HG03439 (cell line): ENCODE data around the gene PPP2R5C.

Experiments
- ATAC-seq: cut with Tn5 transposase; IDR thresholded peaks from one replicate; pipeline ENCODE4 v1.9.1; 2021; ENCODE audit warnings: mild to moderate bottlenecking, moderate library complexity; ENCODE audit not compliant: unreplicated experiment

Gene PPP2R5C

GRCh38 chr14:101882141-101882935 is 120.8 kb downstream of the PPP2R5C start:
- ATAC-seq: no peak

DNA sequence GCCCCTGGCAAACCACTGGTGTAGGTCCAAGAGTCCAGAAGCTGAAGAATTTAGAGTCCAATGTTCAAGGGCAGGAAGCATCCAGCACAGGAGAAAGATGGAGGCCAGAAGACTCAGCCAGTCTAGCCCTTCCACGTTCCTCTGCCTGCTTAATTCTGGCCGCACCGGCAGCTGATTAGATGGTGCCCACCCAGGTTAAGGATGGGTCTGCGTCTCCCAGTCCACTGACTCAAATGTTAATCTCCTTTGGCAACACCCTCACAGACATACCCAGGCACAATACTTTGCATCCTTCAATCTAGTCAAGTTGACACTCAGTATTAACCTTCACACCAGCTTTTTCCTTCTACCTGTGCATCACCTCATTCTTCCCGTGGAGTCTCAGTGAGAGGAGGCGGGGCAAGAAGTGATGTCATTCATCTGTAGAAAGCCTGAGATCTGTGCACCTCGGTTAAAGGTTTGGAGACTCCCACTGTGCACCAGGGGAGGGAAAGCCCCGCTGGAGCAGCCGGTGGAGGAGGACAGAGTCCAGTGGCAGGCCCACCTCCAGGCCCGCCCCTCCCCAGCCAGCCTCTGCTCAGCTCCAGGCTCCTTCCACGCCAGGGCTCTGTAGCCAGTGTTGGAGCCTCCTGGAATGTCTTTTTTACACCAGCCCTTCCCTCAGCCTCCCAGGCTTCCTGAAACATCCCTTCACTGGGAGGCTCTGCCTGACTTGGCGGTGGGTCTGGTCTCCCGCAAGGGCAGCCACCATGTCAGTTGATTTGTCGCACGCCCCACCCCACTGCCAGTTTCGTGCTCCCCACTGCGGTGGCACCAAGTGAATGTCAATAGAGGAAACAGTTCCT is 122.8 kb downstream of the PPP2R5C start:
- ATAC-seq: no peak

DNA sequence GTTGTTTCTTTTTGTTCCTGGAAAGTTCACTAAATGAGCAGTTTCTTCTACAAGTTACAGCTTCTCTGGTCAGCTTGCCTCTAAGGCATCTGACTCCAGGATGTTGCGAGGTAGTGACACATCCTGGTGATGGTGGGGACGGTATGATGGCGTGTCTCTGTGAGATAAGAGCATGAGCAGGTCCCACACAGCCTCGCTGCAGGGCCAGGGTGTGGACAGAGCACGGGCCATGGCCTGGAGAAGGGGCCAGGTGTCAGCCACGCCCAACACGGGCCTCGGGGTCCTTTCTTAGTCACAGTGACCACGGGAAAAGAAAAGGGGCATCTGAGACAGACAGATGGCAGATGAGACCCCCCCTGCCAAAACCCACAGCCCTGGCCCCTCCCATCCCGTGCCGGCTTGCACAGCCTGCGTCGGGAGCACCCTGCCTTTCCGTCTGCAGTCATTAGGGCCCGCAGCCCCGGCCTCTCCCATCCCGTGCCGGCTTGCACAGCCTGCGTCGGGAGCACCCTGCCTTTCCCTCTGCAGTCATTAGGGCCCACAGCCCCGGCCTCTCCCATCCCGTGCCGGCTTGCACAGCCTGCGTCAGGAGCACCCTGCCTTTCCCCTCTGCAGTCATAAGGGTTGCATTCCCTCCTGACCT is 123.5 kb downstream of the PPP2R5C start:
- no peak for ATAC-seq

GRCh38 chr14:101887219-101887618 is 125.7 kb downstream of the PPP2R5C start:
- ATAC-seq: no peak

- no peak for ATAC-seq
Measured at GRCh38 chr14:101888182-101888581, 126.7 kb downstream of the PPP2R5C start.

DNA sequence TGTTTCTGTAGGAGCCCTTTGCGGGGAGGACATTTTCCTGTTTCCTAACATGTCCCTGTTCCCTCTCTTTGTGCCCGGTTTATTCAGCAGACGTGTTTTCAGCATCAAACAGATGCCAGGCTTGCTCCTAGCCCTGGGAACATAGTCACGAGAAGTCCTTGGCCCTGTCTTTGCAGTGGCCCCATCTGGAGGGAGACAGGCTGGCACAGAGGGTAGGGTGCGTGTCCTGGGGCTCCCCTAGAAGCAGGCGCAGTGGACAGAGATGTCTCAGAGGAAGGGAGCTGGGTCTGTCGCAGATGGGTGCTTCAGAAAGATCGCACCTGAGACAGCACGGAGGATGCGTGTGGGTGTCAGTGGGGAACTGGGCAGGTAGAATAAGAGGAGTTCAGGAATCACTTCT is 127.9 kb downstream of the PPP2R5C start:
- no peak for ATAC-seq

DNA sequence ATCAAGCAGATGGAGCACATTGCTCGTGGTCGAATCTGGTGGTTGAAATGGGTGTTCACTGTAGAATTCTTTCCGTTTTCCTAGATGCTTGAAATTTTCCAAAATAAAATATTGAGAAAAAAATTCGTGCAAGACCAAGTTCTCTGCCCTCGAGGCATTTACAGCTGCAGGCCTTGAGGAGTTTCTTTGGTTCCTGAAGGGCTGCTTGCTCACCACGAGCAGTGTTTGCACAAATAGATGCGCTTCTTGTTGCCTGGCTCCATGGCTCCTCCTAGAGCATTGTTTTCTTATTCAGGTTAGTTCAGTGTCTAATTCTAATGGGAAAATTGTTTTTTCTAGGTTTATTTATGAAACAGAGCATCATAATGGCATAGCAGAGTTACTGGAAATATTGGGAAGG is 128.4 kb downstream of the PPP2R5C start:
- ATAC-seq: no peak

DNA sequence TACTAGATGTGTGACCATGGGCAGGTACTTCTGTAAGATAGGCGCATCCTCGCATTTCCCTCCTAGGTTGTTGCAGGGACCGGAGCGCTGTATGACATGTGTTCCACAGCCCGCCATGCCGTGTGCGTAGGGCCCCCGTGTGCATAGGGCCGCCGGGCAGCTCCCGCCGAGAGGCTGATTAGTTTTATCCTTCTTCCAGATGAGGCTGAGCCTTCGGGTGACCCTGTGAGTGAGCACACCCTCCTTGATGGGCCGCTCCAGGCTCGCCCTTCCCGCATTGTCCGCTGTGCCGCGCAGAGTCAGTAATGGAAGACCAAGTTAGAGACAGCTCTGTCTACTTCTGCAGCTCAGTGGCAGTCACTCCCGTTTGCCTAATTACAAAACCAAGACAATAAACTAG is 130.0 kb downstream of the PPP2R5C start:
- ATAC-seq: no peak

DNA sequence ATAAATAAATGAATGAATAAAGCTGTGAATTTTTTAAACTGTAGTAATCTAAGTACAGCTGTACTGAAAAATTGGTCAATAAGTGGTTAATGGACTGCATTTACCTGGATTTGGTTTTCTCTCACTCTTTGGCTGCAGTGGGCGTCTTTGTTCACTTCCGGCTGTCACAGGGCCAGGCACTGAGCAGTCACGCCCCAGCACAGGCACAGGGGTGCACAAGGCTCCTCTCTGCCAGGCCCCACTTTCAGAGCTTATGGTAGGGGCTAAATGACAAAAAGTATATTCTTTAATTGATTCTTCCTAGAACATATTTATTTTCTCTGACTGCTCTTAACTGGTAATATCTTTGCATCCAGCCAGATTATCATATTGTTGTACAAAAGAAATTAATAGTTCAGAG is 132.2 kb downstream of the PPP2R5C start:
- no peak for ATAC-seq

DNA sequence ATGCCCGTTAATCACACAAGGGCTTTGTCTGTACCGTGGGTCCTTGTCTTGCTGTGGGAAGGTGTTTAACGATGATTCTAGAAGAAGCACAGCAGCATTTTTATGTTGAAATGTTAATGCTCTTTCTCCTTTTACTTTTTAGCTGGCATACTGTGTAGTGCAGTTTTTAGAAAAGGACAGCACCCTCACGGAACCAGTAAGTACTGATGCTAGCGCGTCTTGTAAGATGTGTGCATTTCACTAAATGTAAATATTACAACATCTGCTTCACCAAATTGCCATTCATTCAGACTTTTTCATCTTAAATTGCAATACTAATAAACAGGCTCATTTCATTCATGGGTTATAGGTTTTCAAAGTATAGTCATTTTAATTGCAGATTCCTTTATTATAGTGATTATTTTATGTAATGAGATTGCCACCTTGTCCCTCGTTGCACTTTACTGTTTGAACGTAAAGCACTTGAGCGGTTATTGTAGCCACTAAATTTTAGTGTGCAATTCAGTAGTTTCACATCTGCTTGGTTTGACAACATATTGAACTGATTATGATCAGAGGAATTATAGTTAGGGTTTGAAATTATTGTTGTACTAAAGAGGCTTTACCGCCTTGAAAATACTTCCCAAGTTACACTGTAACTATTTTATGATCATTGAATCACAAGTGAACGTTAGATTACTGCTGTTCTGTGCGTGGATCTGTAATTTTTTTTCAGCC is 133.0 kb downstream of the PPP2R5C start:
- ATAC-seq: no peak

DNA sequence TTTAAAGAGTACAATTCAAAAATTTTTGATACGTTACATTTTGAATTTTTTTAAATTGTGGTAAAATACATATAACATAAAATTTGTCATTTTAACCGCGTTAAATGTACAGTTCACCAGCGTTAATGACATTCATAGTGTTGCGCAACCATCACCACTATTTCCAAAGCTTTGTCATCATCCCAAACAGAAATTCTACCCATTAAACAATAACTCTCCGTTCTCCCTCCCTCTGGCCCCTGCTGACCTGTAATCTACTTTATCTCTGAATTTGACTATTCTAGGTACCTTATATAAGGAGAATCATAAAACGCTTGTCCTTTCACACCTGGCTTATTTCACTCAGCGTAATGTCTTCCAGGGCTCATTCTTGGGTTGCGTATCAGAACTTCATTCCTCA is 133.7 kb downstream of the PPP2R5C start:
- ATAC-seq: no peak

DNA sequence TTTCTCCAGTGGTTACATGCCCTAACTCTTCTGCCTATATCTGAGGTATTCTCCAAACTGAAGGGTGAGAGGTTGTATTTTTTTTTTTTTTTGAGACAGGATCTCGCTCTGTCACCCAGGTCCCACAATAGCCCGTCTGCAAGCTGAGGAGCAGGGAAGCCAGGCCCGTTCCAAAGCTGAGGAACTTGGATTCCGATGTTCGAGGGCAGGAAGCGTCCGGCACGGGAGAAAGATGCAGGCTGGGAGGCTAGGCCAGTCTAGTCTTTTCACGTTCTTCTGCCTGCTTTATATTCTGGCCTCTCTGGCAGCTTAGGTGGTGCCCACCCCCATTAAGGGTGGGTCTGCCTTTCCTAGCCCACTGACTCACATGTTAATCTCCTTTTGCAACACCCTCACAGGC is 135.8 kb downstream of the PPP2R5C start:
- ATAC-seq: no peak

- ATAC-seq: no peak
Measured at GRCh38 chr14:101898416-101898815, 136.9 kb downstream of the PPP2R5C start.

- no peak for ATAC-seq
Measured at GRCh38 chr14:101899263-101899662, 137.8 kb downstream of the PPP2R5C start.

DNA sequence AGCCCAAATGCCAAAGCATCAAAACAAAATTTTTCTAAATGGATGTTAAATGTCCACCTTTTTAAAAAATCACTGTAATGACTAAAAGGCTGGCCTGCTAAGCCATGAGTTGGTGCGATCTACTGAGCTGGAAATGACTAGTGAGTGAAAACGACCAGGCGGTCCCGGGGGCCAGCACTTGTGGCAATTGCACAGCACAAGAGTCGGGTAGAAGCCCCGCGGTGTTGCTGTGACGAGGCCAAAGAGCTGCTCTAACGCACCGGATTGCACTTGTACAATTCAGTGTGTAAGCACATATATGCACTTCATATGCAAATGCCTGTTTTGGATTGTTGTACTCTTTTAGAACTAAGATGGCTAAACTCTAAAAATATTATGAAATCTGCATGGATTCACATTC is 138.7 kb downstream of the PPP2R5C start:
- no peak for ATAC-seq

DNA sequence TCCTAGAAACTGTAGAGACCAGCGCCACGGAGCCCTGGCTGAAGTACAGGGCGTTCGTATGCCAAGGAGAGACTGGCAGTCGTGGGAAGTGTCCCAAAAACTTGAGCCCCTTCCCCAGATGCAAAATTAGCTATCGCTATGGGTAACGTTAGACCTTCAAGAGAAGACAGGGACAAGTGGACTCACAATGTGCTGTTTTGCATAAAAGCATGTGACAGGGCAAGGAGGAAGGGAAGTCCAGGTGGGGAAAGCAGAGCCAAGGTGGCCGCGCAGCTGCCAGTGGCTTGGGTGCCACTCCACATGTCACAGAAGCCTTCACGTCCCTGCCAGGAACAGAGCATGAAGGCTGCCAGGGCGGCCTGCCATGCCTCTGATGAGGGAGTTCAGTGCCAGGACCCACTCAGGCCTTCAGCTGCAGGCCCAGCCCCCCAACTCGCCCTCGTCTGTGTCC is 141.6 kb downstream of the PPP2R5C start:
- ATAC-seq: no peak

DNA sequence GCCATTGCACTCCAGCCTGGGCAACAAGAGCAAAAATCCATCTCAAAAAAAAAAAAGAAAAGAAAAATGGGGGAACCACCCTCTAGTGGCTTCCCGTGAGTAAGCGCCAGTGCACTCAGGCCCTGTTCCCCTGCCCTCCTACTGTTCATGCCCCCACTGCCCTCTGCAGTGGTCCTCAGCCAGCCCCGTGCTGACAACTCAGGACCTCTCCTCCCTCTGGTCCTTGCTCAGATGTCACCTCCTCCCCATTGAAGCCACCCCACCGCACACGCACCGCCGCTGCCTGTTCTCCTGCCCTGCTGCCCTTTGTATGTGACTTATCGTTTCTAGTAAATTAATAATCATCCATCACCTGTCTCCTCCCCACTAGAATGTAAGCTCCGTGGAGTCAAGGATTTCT is 144.1 kb downstream of the PPP2R5C start:
- no peak for ATAC-seq

GRCh38 chr14:101906645-101907044 is 145.1 kb downstream of the PPP2R5C start:
- no peak for ATAC-seq

GRCh38 chr14:101907619-101908018 is 146.1 kb downstream of the PPP2R5C start:
- no peak for ATAC-seq

GRCh38 chr14:101908795-101909194 is 147.3 kb downstream of the PPP2R5C start:
- no peak for ATAC-seq
